ENCODE measurements around the gene CDH12.

DNA sequence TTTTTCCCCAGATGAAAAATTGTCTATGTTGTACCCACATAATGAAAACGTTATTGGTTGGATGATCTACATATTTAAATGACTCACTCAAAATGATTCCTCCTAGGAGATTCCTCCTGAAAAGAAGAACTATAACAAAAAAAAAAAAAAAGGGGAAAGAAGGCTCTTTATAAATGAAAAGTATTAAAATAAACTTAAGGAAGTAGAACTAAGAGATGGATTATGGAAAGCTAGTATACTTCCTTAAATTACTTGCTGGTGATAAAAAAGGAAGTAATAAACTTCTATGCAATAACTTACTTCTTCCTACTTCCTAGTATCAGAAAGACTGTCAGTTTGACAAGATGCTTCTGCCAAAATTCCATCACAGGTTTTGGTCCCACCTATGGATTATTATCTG, 1087.7 kb downstream of the CDH12 start:
- TF ChIP-seq CTCF (IDR thresholded peaks at IDR 0.05; ENCODE audit: low read length) (no peak), EZH2 (IDR thresholded peaks at IDR 0.05; ENCODE audit: borderline replicate concordance, low read length) (no peak)

Data from OCI-LY1 (cell line).